Stimulated activated CD4-positive, alpha-beta T cell treated with anti-CD3 and anti-CD28 coated beads, TNF-alpha, amount 100 ng/mL, for 1 hour (primary cell): ENCODE data around the gene NFATC4.
"Not testable (repeated sequence)": the region's sequence is repeated elsewhere in the genome, so short reads cannot be mapped to it uniquely, and the experiment has no call there.

Source experiments
- DNase-seq, 3 donors: peaks; one replicate each; pipeline ENCODE4 v3.0.0-alpha.2; 2020; ENCODE audit warnings: low read depth in 3 of 3, low spot score in 1 of 3

NFATC4 gene

GRCh38 chr14:24338843-24339242 is 29.1 kb upstream of the NFATC4 start:
- no peak for DNase-seq

GRCh38 chr14:24339284-24340151 is 28.5 kb upstream of the NFATC4 start, which contains the start of gene RIPK3:
Gene RIPK3, minus strand, starts transcription at chr14:24339991. Its CDS starts 165 bp downstream, at chr14:24339826.
- DNase-seq: peak in 2 of 3 donors; percentile 29 to 51

GRCh38 chr14:24340606-24341005 is 27.4 kb upstream of the NFATC4 start:
- DNase-seq: no peak

- no peak for DNase-seq
Observed at GRCh38 chr14:24342889-24343288, 25.1 kb upstream of the NFATC4 start.

- DNase-seq: no peak
Observed at GRCh38 chr14:24343795-24344660, 24.0 kb upstream of the NFATC4 start.

GRCh38 chr14:24347134-24347533 is 20.9 kb upstream of the NFATC4 start:
- DNase-seq: no peak

- DNase-seq: no peak
Observed at GRCh38 chr14:24348186-24348585, 19.8 kb upstream of the NFATC4 start.

GRCh38 chr14:24349742-24350141 is 18.2 kb upstream of the NFATC4 start:
- no peak for DNase-seq

- no peak for DNase-seq
Observed at GRCh38 chr14:24351517-24351916, 16.5 kb upstream of the NFATC4 start.

- no peak for DNase-seq
Observed at GRCh38 chr14:24353559-24354481, 14.2 kb upstream of the NFATC4 start.

GRCh38 chr14:24354482-24354825 is 13.5 kb upstream of the NFATC4 start:
- not testable (repeated sequence) for DNase-seq

- no peak for DNase-seq
Observed at GRCh38 chr14:24355009-24355408, 13.0 kb upstream of the NFATC4 start.

GRCh38 chr14:24356208-24356607 is 11.8 kb upstream of the NFATC4 start:
- no peak for DNase-seq

GRCh38 chr14:24360281-24360680 is 7.7 kb upstream of the NFATC4 start:
- no peak for DNase-seq

GRCh38 chr14:24361326-24361725 is 6.7 kb upstream of the NFATC4 start:
- DNase-seq: no peak

GRCh38 chr14:24362241-24362960 is 5.6 kb upstream of the NFATC4 start:
- no peak for DNase-seq

GRCh38 chr14:24363401-24363800 is 4.6 kb upstream of the NFATC4 start:
- DNase-seq: no peak

GRCh38 chr14:24364841-24365240 is 3.1 kb upstream of the NFATC4 start:
- DNase-seq: no peak

- DNase-seq: peak; percentile 10 to 49 (median 46)
Observed at GRCh38 chr14:24365600-24366412, 2.2 kb upstream of the NFATC4 start.

GRCh38 chr14:24366413-24366720 is 1.6 kb upstream of the NFATC4 start:
- no peak for DNase-seq
